Glutamatergic neuron (in vitro differentiated cells): ENCODE results near the gene TTC21B. TPM values are rescaled to one million over a fixed set of nuclear protein-coding genes. Genes with fewer than 3 reads are reported as not detected.
A peak's percentile ranks its signal among the peaks of the same experiment; 100 is the strongest.

ENCODE experiments used
- DNase-seq: peaks from one replicate; pipeline ENCODE4 v3.0.0; 2022
- H3K27ac Mint-ChIP-seq: one replicate; pipeline ENCODE4 v1.8.0; 2020; ENCODE audit warnings: mild to moderate bottlenecking, mixed read lengths, inconsistent platforms; ENCODE audit not compliant: unreplicated experiment
- H3K27me3 Mint-ChIP-seq: one replicate; pipeline ENCODE4 v1.8.0; 2020; ENCODE audit warnings: mild to moderate bottlenecking, moderate library complexity, mixed read lengths, inconsistent platforms; ENCODE audit not compliant: unreplicated experiment
- H3K36me3 Mint-ChIP-seq: one replicate; pipeline ENCODE4 v1.8.0; 2020; ENCODE audit warnings: mild to moderate bottlenecking, mixed read lengths, inconsistent platforms; ENCODE audit not compliant: unreplicated experiment
- H3K4me1 Mint-ChIP-seq: one replicate; pipeline ENCODE4 v1.8.0; 2020; ENCODE audit warnings: mild to moderate bottlenecking, low read depth, mixed read lengths, inconsistent platforms; ENCODE audit not compliant: unreplicated experiment
- H3K4me3 Mint-ChIP-seq: one replicate; pipeline ENCODE4 v1.8.0; 2020; ENCODE audit warnings: mild to moderate bottlenecking, mixed read lengths, inconsistent platforms; ENCODE audit not compliant: unreplicated experiment
- H3K9me3 Mint-ChIP-seq: one replicate; pipeline ENCODE4 v1.8.0; 2020; ENCODE audit warnings: mild to moderate bottlenecking, moderate library complexity, mixed read lengths, inconsistent platforms; ENCODE audit not compliant: unreplicated experiment
- CTCF ChIP-seq: fragments of 200-600 bp; sonication (generic); IDR thresholded peaks from one replicate; pipeline ENCODE4 v1.5.0; 2021; ENCODE audit not compliant: partially characterized antibody, unreplicated experiment
- total RNA-seq: library from RNA; stranded (reverse); fragmentation: NEBNext Ultra II Directional; extraction: Animal tissue kit (Norgen Biotek cat#: 25700); gene quantifications from one replicate; pipeline ENCODE4 v1.2.1, GENCODE V29; 2021; ENCODE audit not compliant: unreplicated experiment

TTC21B gene
- total RNA-seq, 1 donor from 2014 or later: 46.2 TPM

- Mint-ChIP-seq H3K9me3 (peaks cover under 1% of the 10 kb centered on the region), H3K27ac (no peak overlapping the region), H3K27me3 (no peaks in the 10 kb centered on the region), H3K4me3 (no peak overlapping the region), H3K4me1 (peaks cover 19% of the 10 kb centered on the region), H3K36me3 (peaks cover under 1% of the 10 kb centered on the region)
- no peak for DNase-seq
- no peak for TF ChIP-seq CTCF
Measured at GRCh38 chr2:165891943-165892342, 61.6 kb downstream of the TTC21B start.

GRCh38 chr2:165891345-165891744 is 62.2 kb downstream of the TTC21B start:
- no peak for DNase-seq
- H3K27ac Mint-ChIP-seq: no peak overlapping the region
- peaks cover 5% of the 10 kb centered on the region for H3K27me3 Mint-ChIP-seq
- no peaks in the 10 kb centered on the region for H3K36me3 Mint-ChIP-seq
- no peak for TF ChIP-seq CTCF
- peaks cover 6% of the 10 kb centered on the region for H3K9me3 Mint-ChIP-seq
- no peak overlapping the region for H3K4me3 Mint-ChIP-seq
- H3K4me1 Mint-ChIP-seq: peaks cover 25% of the 10 kb centered on the region

DNA sequence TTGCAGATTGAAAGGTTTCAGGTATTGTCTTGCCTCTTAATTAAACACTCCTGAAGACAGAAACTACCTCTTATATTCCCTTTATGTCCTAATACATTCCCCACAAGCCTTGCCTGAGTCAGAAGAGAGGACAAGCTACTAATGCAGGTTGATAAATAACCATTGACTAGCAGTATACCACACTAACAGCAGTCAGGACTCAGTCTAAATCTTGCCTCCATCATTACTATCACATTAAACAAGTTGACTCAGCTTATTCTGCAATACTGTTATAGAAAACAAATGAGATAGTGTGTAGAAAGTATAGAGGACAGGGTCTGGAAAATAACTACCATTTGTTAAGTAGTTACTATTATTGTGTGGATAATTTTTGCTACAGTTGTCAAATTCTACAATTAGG is 63.8 kb downstream of the TTC21B start:
- Mint-ChIP-seq H3K27me3 (peaks cover 5% of the 10 kb centered on the region), H3K4me1 (peaks cover 33% of the 10 kb centered on the region), H3K36me3 (no peaks in the 10 kb centered on the region), H3K4me3 (no peak overlapping the region), H3K27ac (no peak overlapping the region), H3K9me3 (peaks cover 6% of the 10 kb centered on the region)
- no peak for TF ChIP-seq CTCF
- no peak for DNase-seq

- Mint-ChIP-seq H3K27ac (peak overlapping the region; percentile 65), H3K4me1 (peaks cover 35% of the 10 kb centered on the region)
Measured at GRCh38 chr2:165889158-165889557, 64.4 kb downstream of the TTC21B start.

DNA sequence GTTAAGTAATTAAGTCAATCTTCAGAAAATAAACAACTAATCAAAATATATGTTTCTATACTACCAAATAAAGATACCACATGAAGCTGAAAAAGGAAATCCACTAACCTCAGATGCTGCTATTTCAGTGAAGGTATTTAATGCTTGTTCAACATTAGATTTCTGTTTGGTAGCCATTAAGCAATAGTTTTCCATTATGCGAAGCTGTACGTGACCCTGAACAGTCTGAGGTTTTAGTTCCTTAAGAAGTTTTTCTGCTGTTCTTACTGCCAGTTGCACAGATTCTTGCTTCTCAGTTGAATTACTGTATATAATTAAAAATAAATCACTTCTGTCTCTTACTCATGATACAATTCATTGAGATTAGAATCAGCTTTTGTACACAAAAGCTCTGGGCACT is 65.4 kb downstream of the TTC21B start:
- no peak for DNase-seq
- Mint-ChIP-seq H3K36me3 (no peaks in the 10 kb centered on the region), H3K4me3 (no peak overlapping the region), H3K4me1 (peaks cover 31% of the 10 kb centered on the region), H3K27me3 (peaks cover 5% of the 10 kb centered on the region), H3K9me3 (peaks cover 6% of the 10 kb centered on the region), H3K27ac (no peak overlapping the region)
- no peak for TF ChIP-seq CTCF

More at GRCh38 chr2:165889158-165889557, 64.4 kb downstream of the TTC21B start:
- peaks cover 5% of the 10 kb centered on the region for H3K27me3 Mint-ChIP-seq
- H3K4me3 Mint-ChIP-seq: peak overlapping the region; percentile 8
- TF ChIP-seq CTCF: no peak
- no peak for DNase-seq
- no peaks in the 10 kb centered on the region for H3K36me3 Mint-ChIP-seq
- H3K9me3 Mint-ChIP-seq: peaks cover 6% of the 10 kb centered on the region
